Dermis microvascular lymphatic vessel endothelial cell (primary cell): ENCODE results near the gene DHRS1. TPM values are rescaled to one million over a fixed set of nuclear protein-coding genes. Genes with fewer than 3 reads are reported as not detected.

Source experiments
- DNase-seq, 2 donors: peaks; one replicate each; pipeline versions ENCODE4 v3.0.0 to v3.0.0-alpha.2; 2010; ENCODE audit warnings: low read depth in 2 of 2
- total RNA-seq: library from RNA; depleted of rRNA; stranded (reverse); fragments of >200 nt; gene quantifications from 2 replicates; pipeline ENCODE4 v1.2.1, GENCODE V29; 2014

DHRS1 gene
- total RNA-seq, 1 donor from 2014 or later, result 9.1 TPM

GRCh38 chr14:24327914-24328313 is 28.3 kb upstream of the DHRS1 start:
- DNase-seq, result peak in 1 of 2 donors; percentile 28

GRCh38 chr14:24327303-24327702 is 27.7 kb upstream of the DHRS1 start:
- DNase-seq, result no peak

GRCh38 chr14:24325963-24326362 is 26.4 kb upstream of the DHRS1 start:
- no peak for DNase-seq

- no peak for DNase-seq
Measured at GRCh38 chr14:24325041-24325530, 25.5 kb upstream of the DHRS1 start.

- no peak for DNase-seq
Measured at GRCh38 chr14:24324024-24324423, 24.4 kb upstream of the DHRS1 start.

- DNase-seq, result no peak
Measured at GRCh38 chr14:24323341-24323740, 23.8 kb upstream of the DHRS1 start.

- DNase-seq, result no peak
Measured at GRCh38 chr14:24322672-24323071, 23.1 kb upstream of the DHRS1 start.

- DNase-seq, result no peak
Measured at GRCh38 chr14:24321212-24321975, 21.8 kb upstream of the DHRS1 start.

GRCh38 chr14:24317141-24317928 is 17.8 kb upstream of the DHRS1 start:
- DNase-seq, result no peak

GRCh38 chr14:24316597-24316950 is 17.0 kb upstream of the DHRS1 start:
- DNase-seq, result no peak

GRCh38 chr14:24315807-24316596 is 16.4 kb upstream of the DHRS1 start:
- DNase-seq, result peak; percentile 50 to 67

GRCh38 chr14:24315243-24315806 is 15.7 kb upstream of the DHRS1 start:
- no peak for DNase-seq

- DNase-seq, result no peak
Measured at GRCh38 chr14:24314377-24315193, 15.0 kb upstream of the DHRS1 start.

- no peak for DNase-seq
Measured at GRCh38 chr14:24313913-24314312, 14.3 kb upstream of the DHRS1 start.

- peak; percentile 55 to 79 for DNase-seq
Measured at GRCh38 chr14:24312736-24313507, 13.3 kb upstream of the DHRS1 start.

GRCh38 chr14:24311837-24312615 is 12.4 kb upstream of the DHRS1 start:
- DNase-seq, result no peak

- peak; percentile 82 to 89 for DNase-seq
Measured at GRCh38 chr14:24310646-24311604, 11.3 kb upstream of the DHRS1 start, which contains the start of gene LTB4R. LTB4R (plus strand) TSS chr14:24311502; CDS start chr14:24315652, 4,150 bp downstream.

- no peak for DNase-seq
Measured at GRCh38 chr14:24310265-24310645, 10.7 kb upstream of the DHRS1 start.
